GM15510 (cell line): ENCODE data around the gene APOE.

ENCODE experiments used
- POLR2A ChIP-seq: IDR thresholded peaks from 3 replicates; pipeline ENCODE4 v1.6.1; 2011; ENCODE audit warnings: borderline replicate concordance; ENCODE audit not compliant: insufficient read length; ENCODE audit errors: extremely low read depth

The APOE gene

GRCh38 chr19:44957526-44957925 is 51.9 kb downstream of the APOE start:
- no peak for TF ChIP-seq POLR2A

- TF ChIP-seq POLR2A, result no peak
These were observed 52.5 kb downstream of the APOE start for GRCh38 chr19:44958090-44958489.
